Mammary epithelial cell (primary cell): Measurements from ENCODE around the gene ANO1.

Experiments used
- CTCF ChIP-seq, 2 donors: IDR thresholded peaks in 1 of 2; conservative IDR thresholded peaks in 1 of 2; 2 replicates each; pipeline ENCODE4 v1.5.1; 2011 to 2012; ENCODE audit warnings: inconsistent platforms in 2 of 2, low read length in 2 of 2, mild to moderate bottlenecking in 2 of 2, control low read depth in 1 of 2, low read depth in 1 of 2; ENCODE audit not compliant: insufficient read depth in 1 of 2; ENCODE audit errors: extremely low read depth in 1 of 2
- EZH2 ChIP-seq: IDR thresholded peaks from 2 replicates; pipeline ENCODE4 v1.6.1; 2012; ENCODE audit warnings: low read length, inconsistent platforms, borderline replicate concordance

DNA sequence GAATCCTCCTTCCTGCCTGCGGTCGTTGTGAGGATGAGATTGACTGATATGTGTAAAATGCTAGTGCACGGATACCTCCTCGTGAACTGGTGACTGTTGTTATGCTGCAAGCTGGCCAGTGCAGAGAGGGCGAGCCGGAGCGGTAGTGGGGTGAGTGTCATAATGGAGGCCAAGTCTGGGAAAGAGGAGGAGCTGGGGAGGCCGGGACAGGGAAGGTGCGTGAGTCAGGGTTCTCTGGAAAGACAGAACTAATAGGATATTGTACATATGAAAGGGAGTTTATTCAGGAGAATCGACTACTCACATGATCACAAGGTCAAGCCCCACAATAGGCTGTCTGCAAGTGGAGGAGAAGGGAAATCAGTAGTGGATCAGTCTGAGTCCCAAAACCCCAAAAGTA lies 68.2 kb downstream of the ANO1 start:
- TF ChIP-seq CTCF (conservative IDR thresholded peaks at IDR 0.05 in 1 of 2, IDR thresholded peaks at IDR 0.05 in 1 of 2; ENCODE audit: extremely low read depth in 1 of 2, insufficient read depth in 1 of 2, low read depth in 1 of 2, low read length in 2 of 2) (no peak), EZH2 (no peak)
